ENCODE results near the gene ST6GALNAC1.

The ST6GALNAC1 gene

DNA sequence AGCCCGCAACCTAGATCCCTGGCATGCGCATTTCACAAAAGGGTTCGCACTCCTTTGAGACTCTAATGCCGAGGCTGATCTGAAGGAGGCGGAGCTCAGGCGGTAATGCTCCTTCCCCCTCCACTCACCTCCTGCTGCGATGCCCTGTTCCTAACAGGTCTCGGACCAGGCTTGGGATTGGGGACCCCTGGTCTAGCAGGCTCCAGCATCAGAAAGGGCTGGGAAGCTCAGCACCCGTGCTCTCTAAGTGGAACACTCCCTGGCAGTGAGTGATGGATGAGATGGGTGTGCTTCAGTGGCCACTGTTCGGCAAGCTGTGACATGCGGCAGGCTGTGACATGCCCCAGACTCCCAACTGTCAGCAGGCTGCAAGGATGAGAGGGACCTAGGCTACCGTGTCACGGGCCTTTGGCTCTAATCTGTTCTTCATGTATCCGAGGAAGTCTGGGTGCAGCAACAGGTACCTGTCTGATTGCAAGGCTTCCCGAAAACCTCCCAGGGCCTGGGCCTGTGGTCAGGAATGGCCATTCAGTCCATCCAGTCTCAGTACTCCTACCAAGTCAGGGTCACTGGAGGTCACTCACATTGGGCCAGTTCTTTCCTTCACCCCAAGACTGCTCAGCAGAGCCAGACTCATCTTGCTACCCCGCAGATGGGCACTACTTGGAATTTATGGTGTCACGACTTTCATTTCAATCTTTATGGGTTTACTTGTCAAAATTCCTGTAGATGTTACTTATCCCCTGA lies 56.6 kb downstream of the ST6GALNAC1 start:
- TF ChIP-seq CTCF (IDR thresholded peaks at IDR 0.05; ENCODE audit: low read length, missing control alignments), result no peak
- H3K4me3 ChIP-seq (replicated peaks; ENCODE audit: low read depth, low read length), result no peak overlapping the region
- DNase-seq (ENCODE audit: low read depth), result no peak

DNA sequence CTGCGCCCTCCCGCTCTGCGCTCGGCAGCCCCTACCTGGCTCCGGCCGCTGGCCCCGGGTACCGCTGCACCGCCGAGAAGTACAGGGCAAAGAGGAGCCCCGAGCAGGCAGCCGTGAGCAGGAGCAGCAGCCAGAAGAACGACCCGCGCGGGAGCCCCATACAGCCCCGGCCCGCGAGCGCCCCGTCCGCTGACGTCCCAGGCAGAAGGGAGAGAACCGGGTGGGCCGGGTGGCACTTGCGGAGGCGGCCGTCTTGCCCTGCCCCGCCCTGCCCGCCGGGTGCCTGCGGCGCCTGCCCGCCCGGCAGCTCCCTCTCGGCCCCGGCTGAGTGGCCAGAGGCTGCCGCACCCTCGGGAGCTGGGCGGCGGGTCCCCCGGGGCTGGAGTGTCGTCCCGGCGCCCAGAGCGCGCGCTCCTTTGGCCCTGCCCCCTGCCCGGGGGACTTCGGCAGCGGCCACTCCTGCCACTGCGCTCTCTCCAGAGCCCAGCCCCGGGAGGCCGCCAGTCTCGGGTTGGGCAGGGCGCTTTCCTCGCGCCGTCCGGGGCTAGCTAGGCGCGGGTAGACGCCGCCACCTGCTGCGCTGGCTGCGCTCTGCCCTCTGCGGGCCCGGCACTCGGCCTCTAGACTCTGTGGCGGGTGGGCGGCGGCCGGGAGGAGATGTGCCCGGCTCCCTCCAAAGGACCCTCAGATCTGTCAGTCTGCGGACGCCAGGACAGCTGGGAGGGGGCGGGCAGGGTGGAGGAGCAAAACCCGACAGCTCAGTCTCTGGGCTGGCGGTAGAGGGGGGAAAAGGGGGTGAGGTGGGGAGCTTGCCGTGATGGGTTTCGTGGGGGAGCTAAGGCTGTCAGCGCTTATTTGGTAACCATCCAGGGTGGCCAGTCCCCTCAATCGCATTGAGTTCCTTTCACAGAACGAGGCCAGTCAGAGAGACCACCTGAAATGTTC lies 57.6 kb downstream of the ST6GALNAC1 start, which contains the start of gene ST6GALNAC2:
Gene ST6GALNAC2, minus strand, starts transcription at position 212 of the 945 bp plus-strand sequence. Its CDS starts 52 bp downstream, at position 160.
- DNase-seq (ENCODE audit: low read depth), result peak; percentile 42
- peak within 1 kb of the TSS; percentile 52 for H3K4me3 ChIP-seq (replicated peaks; ENCODE audit: low read depth, low read length)
- peak; percentile 3 for TF ChIP-seq CTCF (IDR thresholded peaks at IDR 0.05; ENCODE audit: low read length, missing control alignments)

GRCh38 chr17:76585033-76585648 lies 58.4 kb downstream of the ST6GALNAC1 start:
- DNase-seq (ENCODE audit: low read depth), result no peak
- TF ChIP-seq CTCF (IDR thresholded peaks at IDR 0.05; ENCODE audit: low read length, missing control alignments), result no peak
- H3K4me3 ChIP-seq (replicated peaks; ENCODE audit: low read depth, low read length), result peak overlapping the region; percentile 52

- peak overlapping the region; percentile 52 for H3K4me3 ChIP-seq (replicated peaks; ENCODE audit: low read depth, low read length)
- TF ChIP-seq CTCF (IDR thresholded peaks at IDR 0.05; ENCODE audit: low read length, missing control alignments), result no peak
- no peak for DNase-seq (ENCODE audit: low read depth)
Measured at GRCh38 chr17:76584427-76585032, 59.0 kb downstream of the ST6GALNAC1 start.

DNA sequence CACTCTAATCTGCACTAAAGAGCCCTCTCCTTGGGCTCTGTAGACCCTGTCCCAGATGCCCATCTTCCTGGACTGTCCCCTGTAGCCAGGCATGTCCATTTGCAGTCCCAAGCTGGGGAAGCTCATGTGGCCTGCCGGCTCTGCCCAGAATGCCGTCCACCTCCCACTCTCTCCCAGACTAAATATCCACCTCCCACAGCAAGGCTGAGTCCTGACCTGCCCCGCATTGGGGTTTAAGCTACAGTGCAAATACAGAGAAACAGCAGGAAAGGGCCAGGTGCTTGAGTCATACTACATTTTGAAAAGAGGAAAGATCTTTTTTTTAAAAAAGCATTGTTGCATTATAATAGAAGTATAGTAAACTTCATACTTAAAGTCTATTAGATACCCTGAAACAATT lies 60.9 kb downstream of the ST6GALNAC1 start:
- no peak for TF ChIP-seq CTCF (IDR thresholded peaks at IDR 0.05; ENCODE audit: low read length, missing control alignments)
- no peak overlapping the region for H3K4me3 ChIP-seq (replicated peaks; ENCODE audit: low read depth, low read length)
- no peak for DNase-seq (ENCODE audit: low read depth)

DNA sequence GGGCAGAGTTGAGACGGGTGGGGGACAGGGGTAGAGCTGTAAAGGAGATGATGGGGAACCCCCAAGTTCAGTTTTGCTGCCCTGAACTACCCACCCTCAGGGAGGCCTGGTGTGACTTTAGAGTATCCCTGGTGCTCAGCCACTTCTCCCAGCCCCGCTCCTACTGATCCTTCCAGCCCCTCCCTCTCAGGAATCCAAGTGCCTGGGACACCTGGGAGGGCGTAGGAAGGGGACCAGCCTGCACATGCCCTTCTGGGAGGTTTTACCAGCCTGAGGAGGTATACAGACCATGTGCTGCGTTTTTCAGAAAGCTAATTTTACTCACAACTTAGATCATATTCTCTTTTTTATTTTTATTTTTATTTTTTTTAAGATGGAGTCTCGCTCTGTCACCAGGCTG lies 62.0 kb downstream of the ST6GALNAC1 start:
- no peak for DNase-seq (ENCODE audit: low read depth)
- TF ChIP-seq CTCF (IDR thresholded peaks at IDR 0.05; ENCODE audit: low read length, missing control alignments), result no peak
- H3K4me3 ChIP-seq (replicated peaks; ENCODE audit: low read depth, low read length), result no peak overlapping the region

Measured in fibroblast of pulmonary artery (primary cell).